Lung (tissue), 12 donors: ENCODE measurements around the gene GRIP1. TPM values are rescaled to one million over a fixed set of nuclear protein-coding genes. Genes with fewer than 3 reads are reported as not detected.

ENCODE experiments used
- ATAC-seq: fragments of 200-7000 bp; cut with Tn5 transposase; one replicate; pipeline ENCODE4 v1.9.1; 2020; ENCODE audit warnings: moderate number of reproducible peaks; ENCODE audit not compliant: insufficient read depth, low FRiP score
- DNase-seq, 3 donors: peaks; one replicate each; pipeline ENCODE4 v3.0.0-alpha.2; 2013 to 2017
- H3K27ac ChIP-seq, 2 donors: one replicate each; pipeline ENCODE4 v1.5.1; 2013; ENCODE audit warnings: mild to moderate bottlenecking in 2 of 2, moderate library complexity in 2 of 2, control low read depth in 1 of 2, inconsistent platforms in 1 of 2, low read depth in 1 of 2, low read length in 1 of 2
- H3K27me3 ChIP-seq, 3 donors: one replicate each; pipeline ENCODE4 v1.5.1; 2013; ENCODE audit warnings: low read length in 2 of 3; ENCODE audit not compliant: control insufficient read depth in 3 of 3, insufficient read depth in 3 of 3
- H3K36me3 ChIP-seq, 4 donors: one replicate each; pipeline ENCODE4 v1.5.1; 2013; ENCODE audit warnings: low read length in 4 of 4, mild to moderate bottlenecking in 1 of 4, moderate library complexity in 1 of 4; ENCODE audit not compliant: control insufficient read depth in 4 of 4, insufficient read depth in 4 of 4
- H3K4me1 ChIP-seq, 5 donors: one replicate each; pipeline ENCODE4 v1.5.1; 2013; ENCODE audit warnings: low read length in 5 of 5, mild to moderate bottlenecking in 2 of 5, moderate library complexity in 1 of 5; ENCODE audit not compliant: control insufficient read depth in 5 of 5, insufficient read depth in 5 of 5
- H3K4me3 ChIP-seq: one replicate; pipeline ENCODE4 v1.5.1; 2013; ENCODE audit warnings: mild to moderate bottlenecking, control low read depth, moderate library complexity
- H3K9ac ChIP-seq, 2 donors: one replicate each; pipeline ENCODE4 v1.5.1; 2013; ENCODE audit warnings: low read length in 2 of 2, control low read depth in 1 of 2; ENCODE audit not compliant: insufficient read depth in 1 of 2
- H3K9me3 ChIP-seq, 4 donors: one replicate each; pipeline ENCODE4 v1.5.1; 2013; ENCODE audit warnings: low read length in 3 of 4, mild to moderate bottlenecking in 1 of 4, moderate library complexity in 1 of 4; ENCODE audit not compliant: control insufficient read depth in 4 of 4, insufficient read depth in 3 of 4
- WGBS, 2 donors: extraction: QIAGEN DNeasy Blood & Tissue Kit; methylation state at CpG; one replicate each; pipeline ENCODE4 v1.1.7; 2013; 5-methylcytosine and 5-hydroxymethylcytosine counted together
- polyA plus RNA-seq, 2 donors: library from polyadenylated mRNA; stranded (reverse); fragments of 200-250 nt; gene quantifications; one replicate each; pipeline ENCODE4 v1.2.1, GENCODE V29; 2013
- total RNA-seq, 2 donors: library from RNA; depleted of rRNA in 1 of 2; stranded (reverse); fragments of >200 nt in 1 of 2; gene quantifications; one replicate each; pipeline ENCODE4 v1.2.1, GENCODE V29; 2014 to 2021
- TF ChIP-seq, protein P1 (sequence below): IDR thresholded peaks from 2 replicates; pipeline ENCODE4 v1.5.1; 2012; ENCODE audit warnings: mild to moderate bottlenecking; ENCODE audit errors: control extremely low read depth, extremely low read depth
- donor health status: control.
- donor health status: control.
- donor health status: Bipolar disorder and iron deficiency.
- donor health status: healthy.
- donor health status: DM: yes; HTN: yes; CAD: no.

Gene GRIP1
- total and polyA plus RNA-seq, 4 donors, result 0.20 to 3.6 (median 0.83) TPM

DNA sequence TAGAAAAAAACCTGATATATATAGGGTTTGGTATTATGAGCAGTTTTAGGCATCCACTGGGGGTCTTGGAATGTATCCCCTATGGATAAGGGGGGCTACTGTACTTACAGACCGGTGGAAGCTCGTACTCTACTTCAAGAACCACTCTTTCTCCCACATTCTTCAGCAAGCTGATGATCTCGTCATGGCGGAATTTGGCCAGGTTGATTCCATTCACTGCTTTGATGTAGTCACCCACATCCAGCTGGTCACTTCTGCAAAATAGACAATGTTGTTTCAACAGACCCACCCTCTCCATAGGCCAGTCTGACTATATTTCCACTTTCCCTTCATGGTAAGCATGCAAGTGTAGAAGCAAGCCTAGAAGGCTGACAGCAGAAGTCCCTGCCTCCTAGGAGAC lies 139.9 kb downstream of the GRIP1 start:
- no peaks in the 10 kb centered on the region for H3K4me1 ChIP-seq
- TF ChIP-seq, protein P1, sequence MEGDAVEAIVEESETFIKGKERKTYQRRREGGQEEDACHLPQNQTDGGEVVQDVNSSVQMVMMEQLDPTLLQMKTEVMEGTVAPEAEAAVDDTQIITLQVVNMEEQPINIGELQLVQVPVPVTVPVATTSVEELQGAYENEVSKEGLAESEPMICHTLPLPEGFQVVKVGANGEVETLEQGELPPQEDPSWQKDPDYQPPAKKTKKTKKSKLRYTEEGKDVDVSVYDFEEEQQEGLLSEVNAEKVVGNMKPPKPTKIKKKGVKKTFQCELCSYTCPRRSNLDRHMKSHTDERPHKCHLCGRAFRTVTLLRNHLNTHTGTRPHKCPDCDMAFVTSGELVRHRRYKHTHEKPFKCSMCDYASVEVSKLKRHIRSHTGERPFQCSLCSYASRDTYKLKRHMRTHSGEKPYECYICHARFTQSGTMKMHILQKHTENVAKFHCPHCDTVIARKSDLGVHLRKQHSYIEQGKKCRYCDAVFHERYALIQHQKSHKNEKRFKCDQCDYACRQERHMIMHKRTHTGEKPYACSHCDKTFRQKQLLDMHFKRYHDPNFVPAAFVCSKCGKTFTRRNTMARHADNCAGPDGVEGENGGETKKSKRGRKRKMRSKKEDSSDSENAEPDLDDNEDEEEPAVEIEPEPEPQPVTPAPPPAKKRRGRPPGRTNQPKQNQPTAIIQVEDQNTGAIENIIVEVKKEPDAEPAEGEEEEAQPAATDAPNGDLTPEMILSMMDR, result no peak
- no peak overlapping the region for H3K27ac ChIP-seq
- DNase-seq, result peak; percentile 1 to 17 (median 8)
- WGBS, 2 donors, result 88 to 97% methylated on average over 4 of the region's 4 CpGs
- no peaks in the 10 kb centered on the region for H3K9me3 ChIP-seq
- no peak for ATAC-seq
- no peak overlapping the region for H3K4me3 ChIP-seq
- no peaks in the 10 kb centered on the region for H3K36me3 ChIP-seq
- no peaks in the 10 kb centered on the region for H3K27me3 ChIP-seq
- H3K9ac ChIP-seq, result no peak overlapping the region

DNA sequence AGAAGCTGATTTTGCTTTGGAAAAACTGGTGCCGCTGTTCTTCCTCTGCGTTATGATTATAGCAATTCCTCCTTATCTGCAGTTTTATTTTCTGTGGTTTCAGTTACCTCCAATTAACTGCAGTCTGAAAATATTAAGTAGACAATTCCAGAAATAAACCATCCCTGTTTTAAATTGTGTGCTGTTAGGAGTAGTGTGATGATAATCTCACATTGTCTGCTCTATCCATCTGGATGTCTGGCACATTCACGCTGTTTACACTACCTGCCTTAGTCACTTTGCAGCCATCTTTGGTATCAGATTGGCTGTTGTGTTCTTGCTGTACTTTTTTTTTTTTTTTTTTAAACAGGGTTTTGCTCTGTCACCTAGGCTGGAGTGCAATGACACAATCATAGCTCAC lies 141.0 kb downstream of the GRIP1 start:
- WGBS, 2 donors, result 94 to 96% methylated on average over 3 of the region's 3 CpGs
- H3K27ac ChIP-seq, result no peak overlapping the region
- DNase-seq, result no peak
- H3K4me3 ChIP-seq, result no peak overlapping the region
- no peak overlapping the region for H3K9ac ChIP-seq
- no peaks in the 10 kb centered on the region for H3K36me3 ChIP-seq
- TF ChIP-seq, protein P1, result no peak
- H3K27me3 ChIP-seq, result no peaks in the 10 kb centered on the region
- ATAC-seq, result no peak
- no peaks in the 10 kb centered on the region for H3K4me1 ChIP-seq
- H3K9me3 ChIP-seq, result no peaks in the 10 kb centered on the region

DNA sequence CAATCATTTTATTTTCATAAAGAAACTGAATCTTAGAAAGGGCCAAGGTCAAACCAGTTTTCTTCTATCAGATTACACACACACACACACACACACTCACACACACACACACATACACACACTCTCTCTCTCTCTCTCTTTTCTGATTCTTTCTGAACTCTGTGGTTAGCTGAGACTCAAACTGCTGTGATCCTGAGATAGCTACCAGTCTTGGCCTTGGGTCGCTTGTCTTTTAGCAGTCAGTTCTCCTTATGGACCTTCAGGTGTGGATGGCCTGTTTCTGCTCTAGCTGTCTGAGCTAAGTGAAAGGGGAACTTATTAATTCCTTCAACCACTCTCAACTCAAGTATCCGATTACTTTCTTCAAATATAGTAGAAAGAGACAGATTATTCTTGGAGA lies 145.1 kb downstream of the GRIP1 start:
- WGBS, 2 donors, result 84 to 92% methylated on average over 2 of the region's 2 CpGs

DNA sequence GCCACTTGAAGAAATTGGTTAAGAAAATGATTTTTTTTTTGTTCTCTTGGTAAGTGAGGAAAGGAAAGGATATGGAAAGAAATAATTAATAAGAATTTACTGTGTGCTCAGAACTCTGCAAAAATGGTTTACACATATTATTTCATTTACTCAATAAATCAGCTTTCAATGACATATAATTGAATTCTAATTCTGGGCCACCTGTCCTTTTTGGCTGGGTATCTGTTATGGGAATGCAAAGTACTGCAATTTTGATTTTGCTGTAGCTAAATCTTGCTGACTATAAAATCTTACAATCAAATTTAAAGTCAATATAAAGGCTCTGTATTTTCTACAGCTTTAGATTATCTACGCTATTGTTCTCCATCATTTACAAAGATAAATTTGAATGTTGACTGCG lies 147.1 kb downstream of the GRIP1 start:
- ATAC-seq (no peak), DNase-seq (no peak)
- Histone ChIP-seq H3K27ac (no peak overlapping the region), H3K4me1 (no peaks in the 10 kb centered on the region), H3K36me3 (no peaks in the 10 kb centered on the region), H3K9ac (no peak overlapping the region), H3K4me3 (no peak overlapping the region), H3K9me3 (no peaks in the 10 kb centered on the region), H3K27me3 (no peaks in the 10 kb centered on the region)
- TF ChIP-seq, protein P1, result no peak
- 83 to 87% methylated on average over 2 of the region's 2 CpGs for WGBS, 2 donors

More for the DNA sequence above, 145.1 kb downstream of the GRIP1 start:
- Histone ChIP-seq H3K4me1 (no peaks in the 10 kb centered on the region), H3K27me3 (no peaks in the 10 kb centered on the region), H3K4me3 (no peak overlapping the region), H3K27ac (no peak overlapping the region), H3K9ac (no peak overlapping the region), H3K36me3 (no peaks in the 10 kb centered on the region), H3K9me3 (no peaks in the 10 kb centered on the region)
- DNase-seq, result no peak
- TF ChIP-seq, protein P1, result no peak
- ATAC-seq, result no peak
